GM06990 (cell line): ENCODE results near the gene S100A7.

Source experiments
- DNase-seq: peaks from one replicate; pipeline ENCODE4 v3.0.0-alpha.2; 2011; ENCODE audit not compliant: insufficient read length; ENCODE audit errors: extremely low read depth
- H3K27me3 ChIP-seq: replicated peaks from 2 replicates; pipeline ENCODE4 v1.6.0; 2011; ENCODE audit warnings: low read length; ENCODE audit not compliant: control insufficient read depth, insufficient read depth
- H3K36me3 ChIP-seq: 2 replicates; pipeline ENCODE4 v1.5.1; 2011; ENCODE audit warnings: low read length; ENCODE audit not compliant: control insufficient read depth, insufficient read depth
- H3K4me3 ChIP-seq: replicated peaks from 2 replicates; pipeline ENCODE4 v1.5.1; 2011; ENCODE audit warnings: low read depth, mild to moderate bottlenecking, control low read depth, low read length
- TF ChIP-seq, protein P1 (sequence below): IDR thresholded peaks from 2 replicates; pipeline ENCODE4 v1.5.1; 2011; ENCODE audit warnings: low read length, control low read depth, mild to moderate bottlenecking, inconsistent platforms; ENCODE audit not compliant: insufficient read depth, poor library complexity, severe bottlenecking

S100A7 gene

DNA sequence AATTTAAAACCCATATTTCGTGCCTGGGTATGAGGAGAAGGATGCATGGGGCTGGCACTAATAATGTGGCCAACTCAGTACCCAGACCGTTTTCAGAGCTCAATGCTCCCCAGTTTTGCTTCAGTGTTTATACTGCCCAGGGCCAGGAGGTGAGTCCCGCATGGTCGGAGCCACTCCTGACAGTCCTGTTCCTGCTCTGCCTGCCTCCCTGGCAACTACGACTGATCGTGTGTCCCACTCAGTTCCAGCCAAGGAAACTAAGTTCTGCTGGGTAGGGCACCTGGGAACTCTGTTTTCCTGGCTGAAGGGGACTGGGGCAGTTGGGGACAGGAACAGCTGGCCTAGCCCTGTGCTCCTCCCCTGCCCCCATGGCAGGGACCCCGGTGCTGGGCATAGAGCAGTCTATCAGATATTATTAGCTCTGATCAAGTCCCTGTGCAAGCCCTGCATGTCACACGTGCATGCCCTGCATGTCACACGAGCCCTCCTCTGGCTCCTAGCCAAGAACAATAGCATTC is 19.2 kb downstream of the S100A7 start:
- H3K27me3 ChIP-seq = no peaks in the 10 kb centered on the region; the same call in none of the 2 replicates
- TF ChIP-seq, protein P1, sequence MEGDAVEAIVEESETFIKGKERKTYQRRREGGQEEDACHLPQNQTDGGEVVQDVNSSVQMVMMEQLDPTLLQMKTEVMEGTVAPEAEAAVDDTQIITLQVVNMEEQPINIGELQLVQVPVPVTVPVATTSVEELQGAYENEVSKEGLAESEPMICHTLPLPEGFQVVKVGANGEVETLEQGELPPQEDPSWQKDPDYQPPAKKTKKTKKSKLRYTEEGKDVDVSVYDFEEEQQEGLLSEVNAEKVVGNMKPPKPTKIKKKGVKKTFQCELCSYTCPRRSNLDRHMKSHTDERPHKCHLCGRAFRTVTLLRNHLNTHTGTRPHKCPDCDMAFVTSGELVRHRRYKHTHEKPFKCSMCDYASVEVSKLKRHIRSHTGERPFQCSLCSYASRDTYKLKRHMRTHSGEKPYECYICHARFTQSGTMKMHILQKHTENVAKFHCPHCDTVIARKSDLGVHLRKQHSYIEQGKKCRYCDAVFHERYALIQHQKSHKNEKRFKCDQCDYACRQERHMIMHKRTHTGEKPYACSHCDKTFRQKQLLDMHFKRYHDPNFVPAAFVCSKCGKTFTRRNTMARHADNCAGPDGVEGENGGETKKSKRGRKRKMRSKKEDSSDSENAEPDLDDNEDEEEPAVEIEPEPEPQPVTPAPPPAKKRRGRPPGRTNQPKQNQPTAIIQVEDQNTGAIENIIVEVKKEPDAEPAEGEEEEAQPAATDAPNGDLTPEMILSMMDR = no peak
- DNase-seq = no peak
- H3K4me3 ChIP-seq = no peak overlapping the region
- no peaks in the 10 kb centered on the region for H3K36me3 ChIP-seq

DNA sequence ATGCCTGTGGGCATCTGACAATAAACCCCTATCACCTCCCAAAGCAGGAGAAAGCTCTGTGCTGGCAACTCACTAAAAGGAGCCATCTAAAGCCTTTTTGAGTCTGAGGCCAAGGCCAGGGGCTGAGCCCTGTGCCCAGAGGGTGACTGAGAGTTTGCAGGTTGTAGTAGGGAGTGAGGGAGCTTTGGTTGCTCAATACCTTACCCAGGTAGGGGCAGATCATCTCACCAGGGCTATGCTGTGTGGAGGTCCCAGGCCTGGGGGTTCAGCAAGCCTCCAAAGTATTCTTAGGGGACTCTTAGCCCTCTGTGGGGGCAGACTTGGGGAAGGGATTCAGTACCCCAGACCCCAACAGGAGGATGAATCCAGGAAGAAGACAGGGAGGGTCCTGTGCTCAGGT is 21.2 kb downstream of the S100A7 start:
- no peaks in the 10 kb centered on the region for H3K36me3 ChIP-seq
- TF ChIP-seq, protein P1 = no peak
- peaks cover 1% of the 10 kb centered on the region for H3K27me3 ChIP-seq
- no peak for DNase-seq
- no peak overlapping the region for H3K4me3 ChIP-seq

DNA sequence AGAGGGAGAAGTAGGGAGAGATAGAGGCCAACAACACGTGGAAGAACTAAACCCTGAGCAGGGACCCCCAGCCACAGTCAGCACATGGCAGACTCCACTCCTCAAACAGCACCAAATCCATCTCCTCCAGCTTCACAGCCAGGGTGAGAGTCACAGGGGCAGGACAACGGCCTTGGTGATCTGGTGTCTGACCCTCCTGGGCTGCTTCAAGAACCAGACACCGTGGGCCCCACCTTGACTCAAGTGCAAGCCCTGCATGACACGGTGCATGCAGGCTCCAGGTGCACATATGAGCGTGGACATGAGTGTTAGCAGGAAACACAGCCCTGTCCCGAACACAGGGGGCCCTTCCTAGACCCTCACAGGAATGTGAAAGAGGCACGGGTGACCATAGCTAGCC is 21.9 kb downstream of the S100A7 start:
- TF ChIP-seq, protein P1 = no peak
- DNase-seq = no peak
- H3K27me3 ChIP-seq = peaks cover 1% of the 10 kb centered on the region
- no peaks in the 10 kb centered on the region for H3K36me3 ChIP-seq
- no peak overlapping the region for H3K4me3 ChIP-seq

DNA sequence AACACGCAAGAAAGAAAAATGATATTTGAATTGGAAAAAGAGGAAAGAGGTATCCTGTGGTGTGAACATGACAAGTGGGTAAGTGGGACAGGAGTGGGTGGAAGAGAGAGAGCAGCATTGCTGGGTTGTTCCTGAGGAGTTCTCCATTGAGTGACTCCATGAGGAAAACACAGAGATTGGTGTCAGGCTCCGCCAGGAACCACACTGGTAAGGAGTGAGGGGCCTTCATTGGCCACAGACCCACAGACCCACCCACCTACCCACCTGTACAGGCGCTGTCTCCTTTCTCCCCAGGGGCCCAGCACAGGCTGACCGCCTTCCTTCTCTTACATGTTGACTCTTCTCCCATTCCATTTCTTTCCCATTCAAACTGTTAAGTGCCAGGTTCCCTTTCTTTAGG is 23.2 kb downstream of the S100A7 start:
- H3K27me3 ChIP-seq = peaks cover 1% of the 10 kb centered on the region

DNA sequence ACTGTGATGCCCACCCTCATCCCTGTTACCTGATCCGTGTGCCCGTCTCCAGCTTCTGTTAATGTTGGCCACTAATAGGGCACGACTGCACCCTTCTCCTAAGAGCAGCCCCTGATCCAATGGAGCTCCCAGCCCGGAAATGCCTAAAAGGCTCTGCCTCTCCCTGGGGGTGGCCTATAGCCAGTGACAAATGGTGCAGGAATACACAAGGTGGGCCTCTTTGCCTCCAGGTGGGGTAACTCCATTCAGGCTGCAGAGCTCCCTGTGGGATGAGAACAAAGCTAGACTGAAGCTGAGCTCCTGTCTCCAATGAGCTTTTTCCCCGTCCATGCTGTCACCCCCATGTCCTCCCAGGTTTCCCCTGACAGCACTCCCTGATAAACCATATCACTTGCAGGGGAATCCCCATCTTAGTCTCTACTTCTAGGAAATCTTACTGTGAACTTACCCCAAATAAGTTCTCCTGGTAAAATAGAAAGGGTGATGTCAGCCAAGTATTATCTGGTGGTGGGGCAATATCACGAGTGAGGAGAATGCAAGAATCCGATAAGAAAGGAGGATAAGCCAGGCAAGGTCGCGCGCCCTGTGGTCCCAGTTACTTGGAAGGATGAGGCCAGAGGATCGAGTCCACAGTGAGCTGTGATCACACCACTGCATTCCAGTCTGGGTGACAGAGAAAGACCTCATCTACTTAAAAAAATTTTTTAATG is 25.6 kb downstream of the S100A7 start:
- TF ChIP-seq, protein P1 = no peak
- Histone ChIP-seq H3K36me3 (no peaks in the 10 kb centered on the region), H3K27me3 (peaks cover 1% of the 10 kb centered on the region), H3K4me3 (no peak overlapping the region)
- DNase-seq = no peak

More for the DNA sequence above, 23.2 kb downstream of the S100A7 start:
- no peak for DNase-seq
- TF ChIP-seq, protein P1 = no peak
- no peak overlapping the region for H3K4me3 ChIP-seq
- H3K36me3 ChIP-seq = no peaks in the 10 kb centered on the region
